Osteoblast (primary cell): ENCODE data around the gene HS3ST3B1. TPM values are rescaled to one million over a fixed set of nuclear protein-coding genes. Genes with fewer than 3 reads are reported as not detected.

Experiments used
- DNase-seq: peaks from one replicate; pipeline ENCODE4 v3.0.0; 2011; ENCODE audit warnings: low spot score, mixed read lengths; ENCODE audit not compliant: insufficient read length; ENCODE audit errors: missing footprints
- H2AFZ ChIP-seq: 2 replicates; pipeline ENCODE4 v1.6.0; 2011; ENCODE audit warnings: mild to moderate bottlenecking, low read length
- H3K27ac ChIP-seq: 2 replicates; pipeline ENCODE4 v1.5.1; 2011; ENCODE audit warnings: mild to moderate bottlenecking, low read depth, low read length, moderate library complexity
- H3K27me3 ChIP-seq: 2 replicates; pipeline ENCODE4 v1.6.0; 2012; ENCODE audit warnings: mild to moderate bottlenecking, control low read depth, inconsistent platforms, low read length, moderate library complexity; ENCODE audit not compliant: insufficient read depth
- H3K36me3 ChIP-seq: 2 replicates; pipeline ENCODE4 v1.5.1; 2011; ENCODE audit warnings: mild to moderate bottlenecking, low read length, control low read depth, moderate library complexity; ENCODE audit not compliant: insufficient read depth
- H3K4me1 ChIP-seq: 2 replicates; pipeline ENCODE4 v1.5.1; 2011; ENCODE audit warnings: mild to moderate bottlenecking, low read length, control low read depth, moderate library complexity; ENCODE audit not compliant: insufficient read depth
- H3K4me2 ChIP-seq: 2 replicates; pipeline ENCODE4 v1.6.0; 2011; ENCODE audit warnings: mild to moderate bottlenecking, low read length; ENCODE audit not compliant: insufficient read depth
- H3K4me3 ChIP-seq: fragments of 200-600 bp; sonication (generic); 3 replicates; pipeline ENCODE4 v1.5.1; 2012; ENCODE audit warnings: mild to moderate bottlenecking, low read length, inconsistent platforms; ENCODE audit not compliant: insufficient read depth
- H3K79me2 ChIP-seq: 2 replicates; pipeline ENCODE4 v1.6.0; 2012; ENCODE audit warnings: mild to moderate bottlenecking, low read length, control low read depth, inconsistent platforms; ENCODE audit not compliant: insufficient read depth
- H3K9me3 ChIP-seq: 2 replicates; pipeline ENCODE4 v1.5.1; 2011; ENCODE audit warnings: low read depth, low read length, control low read depth
- H4K20me1 ChIP-seq: 2 replicates; pipeline ENCODE4 v1.6.0; 2012; ENCODE audit warnings: mild to moderate bottlenecking, low read length, control low read depth; ENCODE audit not compliant: insufficient read depth
- total RNA-seq: library from RNA; depleted of rRNA; stranded (reverse); fragments of >200 nt; gene quantifications from 2 replicates; pipeline ENCODE4 v1.2.3, GENCODE V29; 2012
- TF ChIP-seq, protein P1 (sequence below): IDR thresholded peaks from 2 replicates; pipeline ENCODE4 v1.5.1; 2011; ENCODE audit warnings: mild to moderate bottlenecking, low read depth, low read length, moderate library complexity; ENCODE audit errors: extremely low read depth

The HS3ST3B1 gene
- 9.4 and 13.4 TPM in 2 replicates for total RNA-seq

DNA sequence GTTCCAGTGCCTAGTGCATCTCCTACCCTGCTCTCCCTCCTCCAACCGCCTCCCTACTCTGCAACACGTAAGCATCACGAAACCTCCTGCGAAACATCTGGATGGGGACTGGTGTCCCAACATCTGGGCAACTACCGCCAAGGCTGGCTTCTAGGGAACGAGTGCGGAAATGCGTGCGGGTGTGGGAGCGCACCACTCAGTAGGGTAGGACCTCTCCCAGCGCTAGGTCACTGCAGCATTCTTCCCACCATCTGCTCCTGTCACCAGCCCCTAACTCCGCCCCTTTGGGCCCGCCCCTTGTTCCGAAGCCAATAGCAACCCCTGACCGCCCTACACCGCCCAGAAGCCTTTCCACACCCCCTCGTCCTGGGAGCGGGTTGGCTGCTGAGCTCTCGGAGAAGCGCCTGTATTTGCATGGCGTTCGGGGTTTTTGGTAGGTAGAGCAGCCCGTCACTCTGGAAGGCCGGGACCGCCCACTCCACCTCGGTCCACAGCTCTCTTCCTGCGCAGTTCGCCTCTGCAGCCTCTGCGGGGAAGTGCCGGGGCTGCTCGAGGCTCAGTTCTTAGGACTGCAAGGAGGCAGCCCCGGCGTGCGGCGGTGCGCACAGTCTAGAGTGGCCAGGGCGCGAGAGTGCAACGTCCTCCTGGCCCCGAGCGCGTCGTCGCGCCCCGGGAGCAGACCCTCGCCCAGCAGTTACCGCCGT is at the start of gene HS3ST3B1:
TSS of gene HS3ST3B1 (plus strand) at position 507 of the 704 bp plus-strand sequence. CDS start 438 bp downstream, outside the sequence.
- DNase-seq: peak; percentile 100

DNA sequence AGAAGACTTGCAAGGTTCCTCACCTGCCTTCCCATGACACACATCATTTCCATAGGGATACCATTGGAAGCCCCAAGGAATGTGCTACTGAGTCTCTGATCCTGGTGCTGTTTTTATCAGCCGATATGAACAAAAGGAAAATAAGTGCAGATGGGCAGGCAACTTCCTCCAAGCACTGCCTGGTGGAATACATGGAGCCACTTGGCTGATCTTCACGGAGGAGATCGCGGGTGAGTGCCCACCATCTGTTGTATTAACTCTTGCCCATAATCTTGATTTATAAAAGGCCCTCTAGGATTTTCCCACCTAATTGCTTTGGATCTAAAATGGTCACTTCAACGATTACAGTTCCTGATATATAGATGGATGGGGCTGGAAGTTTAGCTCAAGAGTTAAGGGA is 39.5 kb upstream of the HS3ST3B1 start:
- H4K20me1 ChIP-seq: no peaks in the 10 kb centered on the region
- H3K4me2 ChIP-seq: no peak overlapping the region
- no peaks in the 10 kb centered on the region for H3K36me3 ChIP-seq
- H3K27me3 ChIP-seq: no peaks in the 10 kb centered on the region
- TF ChIP-seq, protein P1, sequence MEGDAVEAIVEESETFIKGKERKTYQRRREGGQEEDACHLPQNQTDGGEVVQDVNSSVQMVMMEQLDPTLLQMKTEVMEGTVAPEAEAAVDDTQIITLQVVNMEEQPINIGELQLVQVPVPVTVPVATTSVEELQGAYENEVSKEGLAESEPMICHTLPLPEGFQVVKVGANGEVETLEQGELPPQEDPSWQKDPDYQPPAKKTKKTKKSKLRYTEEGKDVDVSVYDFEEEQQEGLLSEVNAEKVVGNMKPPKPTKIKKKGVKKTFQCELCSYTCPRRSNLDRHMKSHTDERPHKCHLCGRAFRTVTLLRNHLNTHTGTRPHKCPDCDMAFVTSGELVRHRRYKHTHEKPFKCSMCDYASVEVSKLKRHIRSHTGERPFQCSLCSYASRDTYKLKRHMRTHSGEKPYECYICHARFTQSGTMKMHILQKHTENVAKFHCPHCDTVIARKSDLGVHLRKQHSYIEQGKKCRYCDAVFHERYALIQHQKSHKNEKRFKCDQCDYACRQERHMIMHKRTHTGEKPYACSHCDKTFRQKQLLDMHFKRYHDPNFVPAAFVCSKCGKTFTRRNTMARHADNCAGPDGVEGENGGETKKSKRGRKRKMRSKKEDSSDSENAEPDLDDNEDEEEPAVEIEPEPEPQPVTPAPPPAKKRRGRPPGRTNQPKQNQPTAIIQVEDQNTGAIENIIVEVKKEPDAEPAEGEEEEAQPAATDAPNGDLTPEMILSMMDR: no peak
- no peak overlapping the region for H3K4me3 ChIP-seq
- H3K9me3 ChIP-seq: no peaks in the 10 kb centered on the region
- H3K27ac ChIP-seq: no peak overlapping the region
- DNase-seq: no peak
- no peaks in the 10 kb centered on the region for H3K79me2 ChIP-seq
- H3K4me1 ChIP-seq: no peaks in the 10 kb centered on the region
- H2AFZ ChIP-seq: no peak overlapping the region

More for the DNA sequence above, at the start of gene HS3ST3B1:
- Histone ChIP-seq H3K27me3 (no peaks in the 10 kb centered on the region), H2AFZ (peak within 1 kb of the TSS; percentile 95), H3K9me3 (no peaks in the 10 kb centered on the region), H3K4me2 (peak within 1 kb of the TSS; percentile 96), H3K27ac (peak within 1 kb of the TSS; percentile 84), H3K36me3 (no peaks in the 10 kb centered on the region), H4K20me1 (peaks cover 7% of the 10 kb centered on the region), H3K79me2 (peaks cover 47% of the 10 kb centered on the region), H3K4me1 (peaks cover 22% of the 10 kb centered on the region), H3K4me3 (peak within 1 kb of the TSS; percentile 96)
- TF ChIP-seq, protein P1: peak; percentile 12

DNA sequence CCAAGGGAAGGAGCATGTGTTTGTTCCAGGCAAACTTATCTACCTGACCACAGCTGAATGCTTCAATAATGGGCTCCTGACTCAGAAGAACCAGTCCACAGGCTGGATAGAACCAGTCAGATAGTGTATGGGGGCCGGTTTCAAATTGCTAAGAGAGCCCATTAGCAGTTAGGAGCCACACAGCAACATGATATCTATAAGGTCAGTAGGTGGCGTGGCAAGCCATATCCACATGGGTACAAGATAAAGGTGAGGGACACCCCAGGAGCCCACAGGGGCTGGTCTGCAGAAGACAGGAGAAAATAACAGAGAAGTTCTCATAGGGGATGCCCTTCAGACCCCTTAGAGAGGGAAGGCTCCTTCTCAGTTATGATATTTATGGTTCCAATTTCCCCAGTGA is 32.6 kb upstream of the HS3ST3B1 start:
- Histone ChIP-seq H3K4me3 (no peak overlapping the region), H3K27me3 (peaks cover 8% of the 10 kb centered on the region), H3K79me2 (no peaks in the 10 kb centered on the region), H3K4me2 (no peak overlapping the region), H3K9me3 (no peaks in the 10 kb centered on the region), H4K20me1 (no peaks in the 10 kb centered on the region), H2AFZ (no peak overlapping the region), H3K27ac (no peak overlapping the region), H3K36me3 (no peaks in the 10 kb centered on the region), H3K4me1 (no peaks in the 10 kb centered on the region)
- DNase-seq: no peak
- TF ChIP-seq, protein P1: no peak

DNA sequence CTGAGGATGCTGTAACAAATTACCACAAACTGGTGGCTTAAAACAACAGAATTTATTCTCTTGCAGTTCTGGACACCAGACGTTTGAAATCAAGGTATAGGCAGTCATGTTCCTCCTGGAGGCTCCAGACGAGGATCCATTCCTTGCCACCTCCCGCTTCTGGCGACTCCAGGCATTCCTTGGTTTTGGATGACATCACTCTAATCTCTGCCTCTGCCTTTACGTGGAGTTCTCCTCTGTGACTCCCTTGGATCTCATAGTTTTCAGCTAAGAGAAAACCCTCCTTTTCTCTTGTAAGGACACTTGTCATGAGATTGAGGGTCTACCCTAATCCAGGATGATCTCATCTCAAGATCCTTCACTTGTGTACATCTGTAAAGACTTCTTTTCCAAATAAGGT is 31.4 kb upstream of the HS3ST3B1 start:
- no peak overlapping the region for H3K27ac ChIP-seq
- no peaks in the 10 kb centered on the region for H4K20me1 ChIP-seq
- H3K4me3 ChIP-seq: no peak overlapping the region
- H2AFZ ChIP-seq: no peak overlapping the region
- H3K79me2 ChIP-seq: no peaks in the 10 kb centered on the region
- TF ChIP-seq, protein P1: no peak
- no peaks in the 10 kb centered on the region for H3K9me3 ChIP-seq
- peaks cover 8% of the 10 kb centered on the region for H3K27me3 ChIP-seq
- no peak overlapping the region for H3K4me2 ChIP-seq
- H3K4me1 ChIP-seq: no peaks in the 10 kb centered on the region
- no peak for DNase-seq
- H3K36me3 ChIP-seq: no peaks in the 10 kb centered on the region
